Cardiac muscle cell (in vitro differentiated cells and primary cell): ENCODE data around the gene NELFCD. TPM values are rescaled to one million over a fixed set of nuclear protein-coding genes. Genes with fewer than 3 reads are reported as not detected.

Experiments used
- DNase-seq, 2 donors: peaks; one replicate each; pipeline versions ENCODE4 v3.0.0 to v3.0.0-alpha.2; 2010 to 2017; ENCODE audit warnings: low read depth in 1 of 2, low spot score in 1 of 2
- H3K27ac ChIP-seq: fragments of 200-600 bp; sonication (generic); 2 replicates; pipeline ENCODE4 v1.5.1; 2016
- H3K27me3 ChIP-seq: fragments of 200-600 bp; sonication (generic); 2 replicates; pipeline ENCODE4 v1.6.0; 2016; ENCODE audit warnings: control low read depth
- H3K36me3 ChIP-seq: fragments of 200-600 bp; sonication (generic); 2 replicates; pipeline ENCODE4 v1.5.1; 2016; ENCODE audit warnings: control low read depth
- H3K4me1 ChIP-seq: fragments of 200-600 bp; sonication (generic); 2 replicates; pipeline ENCODE4 v1.8.1; 2017; ENCODE audit warnings: low read depth, mild to moderate bottlenecking, mixed run types
- H3K4me3 ChIP-seq: fragments of 200-600 bp; sonication (generic); 2 replicates; pipeline ENCODE4 v1.5.1; 2016; ENCODE audit warnings: mild to moderate bottlenecking
- H3K9me3 ChIP-seq: fragments of 200-600 bp; sonication (generic); 2 replicates; pipeline ENCODE4 v1.5.1; 2017; ENCODE audit warnings: low read depth, mild to moderate bottlenecking, control low read depth
- polyA plus RNA-seq: library from polyadenylated mRNA; unstranded; fragments of >200 nt; fragmentation: Nextera tagmentation; extraction: Ambion mirVana; gene quantifications from 2 replicates; pipeline ENCODE4 v1.2.1, GENCODE V29; 2016
- total RNA-seq: library from RNA; depleted of rRNA; stranded (reverse); fragments of >200 nt; gene quantifications from 2 replicates; pipeline ENCODE4 v1.2.3, GENCODE V29; 2016
- TF ChIP-seq, protein P1 (sequence below): IDR thresholded peaks from 2 replicates; pipeline ENCODE4 v1.5.1; 2012; ENCODE audit warnings: low read depth, mild to moderate bottlenecking, low read length

The NELFCD gene
- total and polyA plus RNA-seq, 2 experiments from 2014 or later, result 77.3 to 109 TPM

- Histone ChIP-seq H3K4me3 (no peak overlapping the region), H3K27ac (no peak overlapping the region), H3K27me3 (no peaks in the 10 kb centered on the region), H3K4me1 (no peaks in the 10 kb centered on the region), H3K9me3 (no peaks in the 10 kb centered on the region), H3K36me3 (peaks cover 68% of the 10 kb centered on the region)
- TF ChIP-seq, protein P1, sequence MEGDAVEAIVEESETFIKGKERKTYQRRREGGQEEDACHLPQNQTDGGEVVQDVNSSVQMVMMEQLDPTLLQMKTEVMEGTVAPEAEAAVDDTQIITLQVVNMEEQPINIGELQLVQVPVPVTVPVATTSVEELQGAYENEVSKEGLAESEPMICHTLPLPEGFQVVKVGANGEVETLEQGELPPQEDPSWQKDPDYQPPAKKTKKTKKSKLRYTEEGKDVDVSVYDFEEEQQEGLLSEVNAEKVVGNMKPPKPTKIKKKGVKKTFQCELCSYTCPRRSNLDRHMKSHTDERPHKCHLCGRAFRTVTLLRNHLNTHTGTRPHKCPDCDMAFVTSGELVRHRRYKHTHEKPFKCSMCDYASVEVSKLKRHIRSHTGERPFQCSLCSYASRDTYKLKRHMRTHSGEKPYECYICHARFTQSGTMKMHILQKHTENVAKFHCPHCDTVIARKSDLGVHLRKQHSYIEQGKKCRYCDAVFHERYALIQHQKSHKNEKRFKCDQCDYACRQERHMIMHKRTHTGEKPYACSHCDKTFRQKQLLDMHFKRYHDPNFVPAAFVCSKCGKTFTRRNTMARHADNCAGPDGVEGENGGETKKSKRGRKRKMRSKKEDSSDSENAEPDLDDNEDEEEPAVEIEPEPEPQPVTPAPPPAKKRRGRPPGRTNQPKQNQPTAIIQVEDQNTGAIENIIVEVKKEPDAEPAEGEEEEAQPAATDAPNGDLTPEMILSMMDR, result no peak
- DNase-seq, result no peak
Measured at GRCh38 chr20:58988565-58988882, 7.5 kb downstream of the NELFCD start.

GRCh38 chr20:58989196-58989595 lies 8.1 kb downstream of the NELFCD start:
- no peak overlapping the region for H3K4me3 ChIP-seq
- no peak for DNase-seq
- no peaks in the 10 kb centered on the region for H3K9me3 ChIP-seq
- no peaks in the 10 kb centered on the region for H3K27me3 ChIP-seq
- peaks cover 74% of the 10 kb centered on the region for H3K36me3 ChIP-seq
- no peak overlapping the region for H3K27ac ChIP-seq
- no peaks in the 10 kb centered on the region for H3K4me1 ChIP-seq
- TF ChIP-seq, protein P1, result no peak

DNA sequence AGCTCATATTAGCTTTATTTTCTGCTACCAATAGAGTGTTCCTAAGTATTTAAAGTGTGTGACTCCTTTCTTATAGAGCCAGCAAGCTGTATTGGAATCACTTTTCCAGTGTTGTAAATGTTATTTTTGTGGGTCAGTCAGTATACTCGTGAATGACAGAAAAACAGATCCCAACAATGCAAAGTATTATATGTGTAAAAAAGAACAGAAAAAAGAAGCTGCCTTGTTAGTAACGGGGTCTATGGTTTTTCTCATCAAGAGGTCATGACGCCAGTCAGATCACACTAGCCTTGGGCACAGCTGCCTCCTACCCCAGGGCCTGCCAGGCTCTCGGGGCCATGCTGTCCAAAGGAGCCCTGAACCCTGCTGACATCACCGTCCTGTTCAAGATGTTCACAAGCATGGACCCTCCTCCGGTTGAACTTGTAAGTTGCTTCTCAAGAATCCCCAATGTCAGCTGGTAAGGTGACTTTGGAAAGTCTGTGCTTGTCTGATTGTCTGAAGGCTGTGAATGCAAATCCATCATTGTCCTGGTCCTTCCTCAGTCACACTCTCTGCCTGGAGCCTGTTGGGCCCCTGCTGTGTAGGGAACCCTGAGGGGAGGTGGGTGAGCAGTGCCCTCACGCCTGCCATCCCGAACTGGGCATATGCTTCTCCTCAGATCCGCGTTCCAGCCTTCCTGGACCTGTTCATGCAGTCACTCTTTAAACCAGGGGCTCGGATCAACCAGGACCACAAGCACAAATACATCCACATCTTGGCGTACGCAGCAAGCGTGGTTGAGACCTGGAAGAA lies 9.8 kb downstream of the NELFCD start:
- no peak for DNase-seq
- peaks cover 84% of the 10 kb centered on the region for H3K36me3 ChIP-seq

GRCh38 chr20:58991715-58992114 lies 10.7 kb downstream of the NELFCD start:
- TF ChIP-seq, protein P1, result no peak
- peaks cover 85% of the 10 kb centered on the region for H3K36me3 ChIP-seq
- peak in 1 of 2 donors; percentile 33 for DNase-seq
- H3K27ac ChIP-seq, result no peak overlapping the region
- H3K9me3 ChIP-seq, result no peaks in the 10 kb centered on the region
- H3K27me3 ChIP-seq, result no peaks in the 10 kb centered on the region
- no peak overlapping the region for H3K4me3 ChIP-seq
- H3K4me1 ChIP-seq, result no peaks in the 10 kb centered on the region

More for the DNA sequence above, 9.8 kb downstream of the NELFCD start:
- Histone ChIP-seq H3K4me3 (no peak overlapping the region), H3K27ac (no peak overlapping the region), H3K4me1 (no peaks in the 10 kb centered on the region), H3K9me3 (no peaks in the 10 kb centered on the region), H3K27me3 (no peaks in the 10 kb centered on the region)
- TF ChIP-seq, protein P1, result no peak

GRCh38 chr20:58992911-58993310 lies 11.9 kb downstream of the NELFCD start:
- Histone ChIP-seq H3K4me3 (no peak overlapping the region), H3K27ac (no peak overlapping the region), H3K9me3 (no peaks in the 10 kb centered on the region), H3K36me3 (peaks cover 76% of the 10 kb centered on the region), H3K4me1 (no peaks in the 10 kb centered on the region), H3K27me3 (no peaks in the 10 kb centered on the region)
- DNase-seq, result no peak
- TF ChIP-seq, protein P1, result no peak
